Activated B cell treated with CpG ODN at 0.5 μM for 24 hours (primary cell): Measurements from ENCODE around the gene MAEL. TPM values are rescaled to one million over a fixed set of nuclear protein-coding genes. Genes with fewer than 3 reads are reported as not detected.

Experiments used
- ATAC-seq: fragments of 200-7000 bp; cut with Tn5 transposase; one replicate; pipeline ENCODE4 v1.10.0; 2021; ENCODE audit warnings: low read depth, mild to moderate bottlenecking, moderate library complexity
- CTCF ChIA-PET: fragments of 350-600 bp; sonication (Branson Sonifier 250); formaldehyde crosslinking; loops from one replicate; lab custom pipeline; 2021; ENCODE audit warnings: antibody characterized with exemption; lab: Charles Lee
- POLR2A ChIA-PET: fragments of 350-600 bp; sonication (Branson Sonifier 250); formaldehyde crosslinking; loops from one replicate; lab custom pipeline; 2021; ENCODE audit warnings: antibody characterized with exemption; lab: Charles Lee
- DNase-seq: peaks from one replicate; pipeline ENCODE4 v3.0.0; 2022
- H3K27ac Mint-ChIP-seq: one replicate; pipeline ENCODE4 v1.8.0; 2020; ENCODE audit warnings: mixed read lengths
- H3K27me3 Mint-ChIP-seq: one replicate; pipeline ENCODE4 v1.8.0; 2021; ENCODE audit warnings: mixed read lengths
- H3K36me3 Mint-ChIP-seq: one replicate; pipeline ENCODE4 v1.8.0; 2021; ENCODE audit warnings: low read depth, mixed read lengths
- H3K4me1 Mint-ChIP-seq: one replicate; pipeline ENCODE4 v1.8.0; 2021; ENCODE audit warnings: mixed read lengths
- H3K4me3 Mint-ChIP-seq: one replicate; pipeline ENCODE4 v1.8.0; 2020; ENCODE audit warnings: mild to moderate bottlenecking, mixed read lengths
- H3K9me3 Mint-ChIP-seq: one replicate; pipeline ENCODE4 v1.8.0; 2020; ENCODE audit warnings: mixed read lengths
- CTCF ChIP-seq: fragments of 200-600 bp; IDR thresholded peaks from one replicate; pipeline ENCODE4 v1.8.0; 2022; ENCODE audit warnings: antibody characterized with exemption, mild to moderate bottlenecking
- intact Hi-C: fragments of 100-400 bp; cut with micrococcal nuclease; formaldehyde crosslinking; loops from one replicate; pipeline ENCODE4 v1.15.1; 2024
- total RNA-seq: library from RNA; stranded (reverse); gene quantifications from 2 replicates; pipeline ENCODE4 v1.2.3, GENCODE V29; 2022

MAEL gene
- total RNA-seq, 1 donor from 2014 or later, result not detected

GRCh38 chr1:167054531-167054930, 65.5 kb downstream of the MAEL start:
- peaks cover 5% of the 10 kb centered on the region for H3K27me3 Mint-ChIP-seq
- H3K27ac Mint-ChIP-seq, result no peak overlapping the region
- no peak overlapping the region for H3K4me3 Mint-ChIP-seq
- H3K4me1 Mint-ChIP-seq, result peaks cover 4% of the 10 kb centered on the region
- CTCF ChIA-PET, result interaction anchor here (16.9 kb wide), 1 partner anchor 144 kb away, joined by 700 read pairs; no protein-coding TSS in a partner anchor
- intact Hi-C loops, result no loop called here
- POLR2A ChIA-PET, result no interaction called here
- H3K9me3 Mint-ChIP-seq, result no peaks in the 10 kb centered on the region
- ATAC-seq (no peak), DNase-seq (no peak)
- H3K36me3 Mint-ChIP-seq, result no peaks in the 10 kb centered on the region
- no peak for TF ChIP-seq CTCF

GRCh38 chr1:167054946-167055630, 66.0 kb downstream of the MAEL start:
- no peaks in the 10 kb centered on the region for H3K36me3 Mint-ChIP-seq
- intact Hi-C loops, result loop anchor here (5.0 kb wide), 1 partner anchor 78 kb away; the partner anchor contains the start of gene ILDR2
- POLR2A ChIA-PET, result no interaction called here
- TF ChIP-seq CTCF, result no peak
- H3K4me1 Mint-ChIP-seq, result peaks cover 4% of the 10 kb centered on the region
- no peak overlapping the region for H3K4me3 Mint-ChIP-seq
- CTCF ChIA-PET, result interaction anchor here (16.9 kb wide), 1 partner anchor 145 kb away, joined by 700 read pairs; no protein-coding TSS in a partner anchor
- no peak overlapping the region for H3K27ac Mint-ChIP-seq
- ATAC-seq, result no peak
- no peak for DNase-seq
- peaks cover 5% of the 10 kb centered on the region for H3K27me3 Mint-ChIP-seq
- no peaks in the 10 kb centered on the region for H3K9me3 Mint-ChIP-seq

- Mint-ChIP-seq H3K4me1 (peaks cover 4% of the 10 kb centered on the region), H3K36me3 (no peaks in the 10 kb centered on the region), H3K4me3 (no peak overlapping the region), H3K9me3 (no peaks in the 10 kb centered on the region), H3K27ac (no peak overlapping the region), H3K27me3 (peaks cover 5% of the 10 kb centered on the region)
- DNase-seq (no peak), ATAC-seq (no peak)
- TF ChIP-seq CTCF, result no peak
- intact Hi-C loops, result loop anchor here (5.0 kb wide), 1 partner anchor 79 kb away; the partner anchor contains the start of gene ILDR2
- POLR2A ChIA-PET, result interaction anchor here (4.9 kb wide), 1 partner anchor 147 kb away, joined by 34 read pairs; no protein-coding TSS in a partner anchor
- CTCF ChIA-PET, result interaction anchor here (0.8 to 16.9 kb wide), 9 partner anchors 77 to 443 kb away, joined by 3 to 700 read pairs (median 5); no protein-coding TSS in a partner anchor
These were observed 67.6 kb downstream of the MAEL start for GRCh38 chr1:167056529-167057231.

- H3K27me3 Mint-ChIP-seq, result peaks cover 5% of the 10 kb centered on the region
- intact Hi-C loops, result loop anchor here (5.0 kb wide), 1 partner anchor 80 kb away; the partner anchor contains the start of gene ILDR2
- no peak overlapping the region for H3K27ac Mint-ChIP-seq
- H3K9me3 Mint-ChIP-seq, result no peaks in the 10 kb centered on the region
- no peak overlapping the region for H3K4me3 Mint-ChIP-seq
- DNase-seq, result no peak
- peak; percentile 59 for ATAC-seq
- H3K36me3 Mint-ChIP-seq, result no peaks in the 10 kb centered on the region
- ChIA-PET CTCF (interaction anchor here (0.8 to 16.9 kb wide), 11 partner anchors 13 to 442 kb away, joined by 3 to 700 read pairs (median 5); no protein-coding TSS in a partner anchor), POLR2A (interaction anchor here (4.9 kb wide), 1 partner anchor 148 kb away, joined by 34 read pairs; no protein-coding TSS in a partner anchor)
- TF ChIP-seq CTCF, result no peak
- H3K4me1 Mint-ChIP-seq, result peaks cover 4% of the 10 kb centered on the region
These were observed 68.2 kb downstream of the MAEL start for GRCh38 chr1:167057241-167057688.
